Activated T-helper 17 cell treated with anti-CD3 and anti-CD28 coated beads, Interleukin-2, amount 50 U/mL, for 72 hours (primary cell): ENCODE measurements around the gene BLVRA. TPM values are rescaled to one million over a fixed set of nuclear protein-coding genes. Genes with fewer than 3 reads are reported as not detected.

Experiments
- ATAC-seq: fragments of 150-1000 bp; cut with Tn5 transposase; replicated peaks from 2 replicates; pipeline ENCODE4 v1.10.0; 2021; ENCODE audit warnings: mild to moderate bottlenecking, moderate library complexity
- H3K27ac Mint-ChIP-seq: one replicate; pipeline ENCODE4 v1.8.0; 2022; ENCODE audit warnings: mixed read lengths
- H3K27me3 Mint-ChIP-seq: one replicate; pipeline ENCODE4 v1.8.0; 2022; ENCODE audit warnings: mixed read lengths
- H3K36me3 Mint-ChIP-seq: one replicate; pipeline ENCODE4 v1.8.0; 2022; ENCODE audit warnings: low read depth, mild to moderate bottlenecking, mixed read lengths
- H3K4me1 Mint-ChIP-seq: one replicate; pipeline ENCODE4 v1.8.0; 2022; ENCODE audit warnings: mixed read lengths
- H3K4me3 Mint-ChIP-seq: one replicate; pipeline ENCODE4 v1.8.0; 2022; ENCODE audit warnings: mild to moderate bottlenecking, mixed read lengths
- H3K9me3 Mint-ChIP-seq: one replicate; pipeline ENCODE4 v1.8.0; 2022; ENCODE audit warnings: mixed read lengths
- total RNA-seq, 2 donors: library from RNA; stranded (reverse); gene quantifications; one replicate each; pipeline ENCODE4 v1.2.3, GENCODE V29; 2022

Gene BLVRA
- total RNA-seq, 2 donors from 2014 or later = 17.8 to 21.8 TPM

GRCh38 chr7:43735403-43735801 lies 23.1 kb upstream of the BLVRA start:
- no peaks in the 10 kb centered on the region for H3K9me3 Mint-ChIP-seq
- no peaks in the 10 kb centered on the region for H3K27me3 Mint-ChIP-seq
- H3K36me3 Mint-ChIP-seq = no peaks in the 10 kb centered on the region
- H3K4me1 Mint-ChIP-seq = peaks cover 14% of the 10 kb centered on the region
- H3K27ac Mint-ChIP-seq = peak overlapping the region; percentile 83
- ATAC-seq = peak; percentile 59
- peak overlapping the region; percentile 61 for H3K4me3 Mint-ChIP-seq

GRCh38 chr7:43735802-43736603 lies 22.5 kb upstream of the BLVRA start:
- peak; percentile 94 for ATAC-seq
- H3K36me3 Mint-ChIP-seq = no peaks in the 10 kb centered on the region
- H3K27ac Mint-ChIP-seq = peak overlapping the region; percentile 83
- no peaks in the 10 kb centered on the region for H3K9me3 Mint-ChIP-seq
- H3K4me3 Mint-ChIP-seq = peak overlapping the region; percentile 61
- H3K4me1 Mint-ChIP-seq = peaks cover 14% of the 10 kb centered on the region
- no peaks in the 10 kb centered on the region for H3K27me3 Mint-ChIP-seq

GRCh38 chr7:43737467-43738127 lies 20.9 kb upstream of the BLVRA start:
- H3K4me3 Mint-ChIP-seq = no peak overlapping the region
- H3K27me3 Mint-ChIP-seq = no peaks in the 10 kb centered on the region
- peaks cover 14% of the 10 kb centered on the region for H3K4me1 Mint-ChIP-seq
- no peak overlapping the region for H3K27ac Mint-ChIP-seq
- no peaks in the 10 kb centered on the region for H3K9me3 Mint-ChIP-seq
- ATAC-seq = no peak
- H3K36me3 Mint-ChIP-seq = no peaks in the 10 kb centered on the region

- no peaks in the 10 kb centered on the region for H3K27me3 Mint-ChIP-seq
- ATAC-seq = no peak
- no peaks in the 10 kb centered on the region for H3K9me3 Mint-ChIP-seq
- no peak overlapping the region for H3K4me3 Mint-ChIP-seq
- H3K27ac Mint-ChIP-seq = no peak overlapping the region
- no peaks in the 10 kb centered on the region for H3K36me3 Mint-ChIP-seq
- H3K4me1 Mint-ChIP-seq = no peaks in the 10 kb centered on the region
Observed at GRCh38 chr7:43742692-43743091, 15.8 kb upstream of the BLVRA start.

- Mint-ChIP-seq H3K4me1 (no peaks in the 10 kb centered on the region), H3K9me3 (no peaks in the 10 kb centered on the region), H3K27me3 (no peaks in the 10 kb centered on the region), H3K36me3 (no peaks in the 10 kb centered on the region), H3K27ac (no peak overlapping the region), H3K4me3 (no peak overlapping the region)
- ATAC-seq = no peak
Observed at GRCh38 chr7:43747328-43748105, 11.0 kb upstream of the BLVRA start.

GRCh38 chr7:43749383-43749940 lies 9.0 kb upstream of the BLVRA start:
- H3K27me3 Mint-ChIP-seq = no peaks in the 10 kb centered on the region
- H3K27ac Mint-ChIP-seq = no peak overlapping the region
- H3K36me3 Mint-ChIP-seq = no peaks in the 10 kb centered on the region
- no peak for ATAC-seq
- H3K4me3 Mint-ChIP-seq = no peak overlapping the region
- no peaks in the 10 kb centered on the region for H3K9me3 Mint-ChIP-seq
- H3K4me1 Mint-ChIP-seq = no peaks in the 10 kb centered on the region

GRCh38 chr7:43750016-43750887 lies 8.2 kb upstream of the BLVRA start:
- no peaks in the 10 kb centered on the region for H3K27me3 Mint-ChIP-seq
- no peaks in the 10 kb centered on the region for H3K4me1 Mint-ChIP-seq
- ATAC-seq = no peak
- H3K27ac Mint-ChIP-seq = no peak overlapping the region
- no peaks in the 10 kb centered on the region for H3K36me3 Mint-ChIP-seq
- no peak overlapping the region for H3K4me3 Mint-ChIP-seq
- no peaks in the 10 kb centered on the region for H3K9me3 Mint-ChIP-seq

- no peaks in the 10 kb centered on the region for H3K9me3 Mint-ChIP-seq
- ATAC-seq = no peak
- H3K27ac Mint-ChIP-seq = no peak overlapping the region
- H3K27me3 Mint-ChIP-seq = no peaks in the 10 kb centered on the region
- peaks cover 8% of the 10 kb centered on the region for H3K4me1 Mint-ChIP-seq
- no peaks in the 10 kb centered on the region for H3K36me3 Mint-ChIP-seq
- no peak overlapping the region for H3K4me3 Mint-ChIP-seq
Observed at GRCh38 chr7:43752411-43752810, 6.1 kb upstream of the BLVRA start.

GRCh38 chr7:43753271-43753810 lies 5.1 kb upstream of the BLVRA start:
- Mint-ChIP-seq H3K27me3 (no peaks in the 10 kb centered on the region), H3K4me3 (no peak overlapping the region), H3K9me3 (no peaks in the 10 kb centered on the region), H3K4me1 (peaks cover 14% of the 10 kb centered on the region), H3K36me3 (no peaks in the 10 kb centered on the region), H3K27ac (no peak overlapping the region)
- ATAC-seq = no peak

- peaks cover 14% of the 10 kb centered on the region for H3K4me1 Mint-ChIP-seq
- H3K36me3 Mint-ChIP-seq = no peaks in the 10 kb centered on the region
- no peak overlapping the region for H3K27ac Mint-ChIP-seq
- H3K9me3 Mint-ChIP-seq = no peaks in the 10 kb centered on the region
- no peak overlapping the region for H3K4me3 Mint-ChIP-seq
- H3K27me3 Mint-ChIP-seq = no peaks in the 10 kb centered on the region
- no peak for ATAC-seq
Observed at GRCh38 chr7:43753843-43754242, 4.6 kb upstream of the BLVRA start.

GRCh38 chr7:43754596-43754995 lies 3.9 kb upstream of the BLVRA start:
- ATAC-seq = no peak
- no peak overlapping the region for H3K4me3 Mint-ChIP-seq
- no peaks in the 10 kb centered on the region for H3K9me3 Mint-ChIP-seq
- H3K36me3 Mint-ChIP-seq = no peaks in the 10 kb centered on the region
- peaks cover 18% of the 10 kb centered on the region for H3K4me1 Mint-ChIP-seq
- H3K27ac Mint-ChIP-seq = no peak overlapping the region
- no peaks in the 10 kb centered on the region for H3K27me3 Mint-ChIP-seq

GRCh38 chr7:43756368-43757072 lies 2.0 kb upstream of the BLVRA start:
- H3K4me3 Mint-ChIP-seq = peak overlapping the region; percentile 70
- no peaks in the 10 kb centered on the region for H3K27me3 Mint-ChIP-seq
- peak; percentile 47 for ATAC-seq
- no peaks in the 10 kb centered on the region for H3K36me3 Mint-ChIP-seq
- H3K9me3 Mint-ChIP-seq = no peaks in the 10 kb centered on the region
- peak overlapping the region; percentile 28 for H3K27ac Mint-ChIP-seq
- peaks cover 23% of the 10 kb centered on the region for H3K4me1 Mint-ChIP-seq

GRCh38 chr7:43757073-43757720 lies 1.3 kb upstream of the BLVRA start:
- H3K4me1 Mint-ChIP-seq = peaks cover 23% of the 10 kb centered on the region
- no peak for ATAC-seq
- peak overlapping the region; percentile 28 for H3K27ac Mint-ChIP-seq
- no peaks in the 10 kb centered on the region for H3K9me3 Mint-ChIP-seq
- H3K27me3 Mint-ChIP-seq = no peaks in the 10 kb centered on the region
- peak overlapping the region; percentile 70 for H3K4me3 Mint-ChIP-seq
- no peaks in the 10 kb centered on the region for H3K36me3 Mint-ChIP-seq
